ENCODE measurements around the gene ANKRD28.

ANKRD28 gene

DNA sequence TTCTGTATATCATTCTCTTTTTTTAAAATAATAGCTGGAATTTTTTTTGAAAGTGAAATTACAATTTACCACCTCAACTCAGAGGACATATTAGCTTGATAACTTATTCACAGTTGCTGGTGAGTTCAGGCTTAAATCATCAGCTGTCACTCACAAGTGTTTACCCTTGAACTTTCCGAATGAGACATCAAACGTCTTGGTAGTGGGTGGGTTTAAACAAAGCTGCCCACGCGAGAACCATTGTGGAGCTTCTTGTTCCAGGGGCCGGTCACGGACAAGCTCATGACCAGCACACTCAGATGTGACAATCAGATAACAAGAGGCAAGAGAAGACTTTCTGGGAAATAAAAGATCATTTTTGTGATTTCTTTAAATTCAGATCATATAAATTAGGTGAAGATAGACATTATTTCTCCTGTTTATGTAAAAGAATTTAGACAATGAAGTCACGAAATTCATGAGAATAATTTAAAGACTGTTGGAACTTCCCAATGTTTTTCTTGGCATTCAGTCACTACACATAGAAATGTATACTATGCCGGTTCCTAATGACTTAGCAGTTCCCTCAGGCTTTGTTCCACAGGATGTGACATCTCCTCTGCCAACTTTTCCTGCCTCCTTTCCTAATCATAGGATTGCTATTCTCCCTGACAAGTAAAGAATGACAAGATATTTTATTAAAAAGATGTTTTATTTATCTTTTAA lies 167.0 kb downstream of the ANKRD28 start:
- TF ChIP-seq, protein P1, sequence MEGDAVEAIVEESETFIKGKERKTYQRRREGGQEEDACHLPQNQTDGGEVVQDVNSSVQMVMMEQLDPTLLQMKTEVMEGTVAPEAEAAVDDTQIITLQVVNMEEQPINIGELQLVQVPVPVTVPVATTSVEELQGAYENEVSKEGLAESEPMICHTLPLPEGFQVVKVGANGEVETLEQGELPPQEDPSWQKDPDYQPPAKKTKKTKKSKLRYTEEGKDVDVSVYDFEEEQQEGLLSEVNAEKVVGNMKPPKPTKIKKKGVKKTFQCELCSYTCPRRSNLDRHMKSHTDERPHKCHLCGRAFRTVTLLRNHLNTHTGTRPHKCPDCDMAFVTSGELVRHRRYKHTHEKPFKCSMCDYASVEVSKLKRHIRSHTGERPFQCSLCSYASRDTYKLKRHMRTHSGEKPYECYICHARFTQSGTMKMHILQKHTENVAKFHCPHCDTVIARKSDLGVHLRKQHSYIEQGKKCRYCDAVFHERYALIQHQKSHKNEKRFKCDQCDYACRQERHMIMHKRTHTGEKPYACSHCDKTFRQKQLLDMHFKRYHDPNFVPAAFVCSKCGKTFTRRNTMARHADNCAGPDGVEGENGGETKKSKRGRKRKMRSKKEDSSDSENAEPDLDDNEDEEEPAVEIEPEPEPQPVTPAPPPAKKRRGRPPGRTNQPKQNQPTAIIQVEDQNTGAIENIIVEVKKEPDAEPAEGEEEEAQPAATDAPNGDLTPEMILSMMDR (IDR thresholded peaks at IDR 0.05; ENCODE audit: low read length), result no peak
- TF ChIP-seq EZH2 (IDR thresholded peaks at IDR 0.05; ENCODE audit: borderline replicate concordance, low read length), result no peak
- Histone ChIP-seq H3K4me2 (ENCODE audit: low read length) (peak overlapping the region; percentile 45), H3K27me3 (ENCODE audit: insufficient read depth, low read length) (no peaks in the 10 kb centered on the region), H3K9ac (ENCODE audit: low read length) (no peak overlapping the region), H3F3A (ENCODE audit: insufficient read depth, low read length) (no peaks in the 10 kb centered on the region), H3K9me2 (ENCODE audit: low read depth, low read length) (no peaks in the 10 kb centered on the region), H3K9me3 (ENCODE audit: low read length) (no peaks in the 10 kb centered on the region), H3K4me1 (ENCODE audit: insufficient read depth, low read length, severe bottlenecking) (peaks cover 7% of the 10 kb centered on the region), H4K20me1 (ENCODE audit: insufficient read depth, low read length) (no peaks in the 10 kb centered on the region), H3K36me3 (ENCODE audit: insufficient read depth, low read length) (no peaks in the 10 kb centered on the region), H2AFZ (ENCODE audit: low read length) (no peak overlapping the region), H3K79me2 (ENCODE audit: insufficient read depth, low read length) (no peaks in the 10 kb centered on the region), H3K4me3 (ENCODE audit: low read depth, low read length, poor library complexity, severe bottlenecking) (no peak overlapping the region), H3K27ac (ENCODE audit: low read depth, low read length, poor library complexity, severe bottlenecking) (no peak overlapping the region)

DNA sequence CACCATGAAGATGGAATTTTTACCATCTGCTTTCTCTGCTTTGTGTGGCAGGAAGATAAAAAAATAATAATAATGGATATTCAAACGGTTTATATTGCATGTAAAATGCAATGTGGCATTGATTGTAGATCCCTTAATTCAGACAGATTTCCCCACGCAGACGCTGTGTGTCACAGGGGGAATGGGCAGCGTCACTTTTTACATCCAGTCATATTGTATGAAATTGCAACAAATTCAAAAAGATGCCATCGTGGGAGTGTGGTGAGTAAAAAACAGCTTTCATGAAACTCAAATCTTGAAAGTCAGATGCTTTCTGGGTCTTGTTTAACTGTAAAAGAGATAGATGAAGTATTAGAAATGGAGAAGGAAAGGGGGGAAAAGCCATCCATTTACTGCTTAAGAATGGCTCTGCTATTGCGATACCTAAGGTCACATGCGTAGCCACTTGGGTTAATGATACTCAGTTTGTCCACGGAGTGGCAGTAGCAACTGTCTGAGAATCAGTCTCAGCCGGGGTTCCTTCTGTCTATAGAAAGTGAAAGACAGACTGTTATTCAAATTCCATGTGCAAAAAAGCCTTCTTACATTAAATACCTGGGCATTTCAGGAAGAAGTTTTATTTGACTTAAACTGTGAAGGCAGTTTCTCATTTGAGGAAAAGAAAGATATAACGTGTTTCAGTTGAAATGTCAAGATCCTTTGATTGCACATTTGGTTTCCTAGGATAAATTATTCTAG lies 167.8 kb downstream of the ANKRD28 start:
- Histone ChIP-seq H3K27ac (ENCODE audit: low read depth, low read length, poor library complexity, severe bottlenecking) (no peak overlapping the region), H3K9me2 (ENCODE audit: low read depth, low read length) (no peaks in the 10 kb centered on the region), H2AFZ (ENCODE audit: low read length) (no peak overlapping the region)

DNA sequence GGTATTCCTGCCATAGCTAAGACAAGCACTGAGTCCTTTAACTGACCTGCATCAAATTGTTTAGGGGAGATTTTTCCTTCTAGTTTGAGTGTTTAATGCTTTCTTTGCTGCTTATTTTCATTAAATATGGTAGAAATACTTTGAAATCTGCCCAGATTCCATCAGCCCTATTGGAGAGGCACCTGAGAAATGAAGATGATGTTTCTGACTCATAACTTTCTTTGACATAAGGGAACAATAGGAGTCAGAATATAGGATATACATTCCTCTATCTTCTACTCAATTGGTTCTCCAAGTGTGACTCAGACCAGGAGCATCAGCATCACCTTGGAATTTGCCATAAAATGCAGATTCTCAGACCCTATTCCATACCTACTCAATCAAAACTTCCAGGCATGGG lies 168.8 kb downstream of the ANKRD28 start:
- no peak overlapping the region for H3K4me3 ChIP-seq (ENCODE audit: low read depth, low read length, poor library complexity, severe bottlenecking)
- no peak overlapping the region for H2AFZ ChIP-seq (ENCODE audit: low read length)
- TF ChIP-seq, protein P1 (IDR thresholded peaks at IDR 0.05; ENCODE audit: low read length), result no peak
- no peak for TF ChIP-seq EZH2 (IDR thresholded peaks at IDR 0.05; ENCODE audit: borderline replicate concordance, low read length)
- H3K79me2 ChIP-seq (ENCODE audit: insufficient read depth, low read length), result no peaks in the 10 kb centered on the region
- H3K27me3 ChIP-seq (ENCODE audit: insufficient read depth, low read length), result 0 out of 2 replicates have a peak, but pooled peaks cover 4% of the 10 kb centered on the region
- peaks cover 6% of the 10 kb centered on the region for H3K4me1 ChIP-seq (ENCODE audit: insufficient read depth, low read length, severe bottlenecking)
- H3K36me3 ChIP-seq (ENCODE audit: insufficient read depth, low read length), result no peaks in the 10 kb centered on the region
- H3K4me2 ChIP-seq (ENCODE audit: low read length), result no peak overlapping the region
- H3F3A ChIP-seq (ENCODE audit: insufficient read depth, low read length), result no peaks in the 10 kb centered on the region
- no peak overlapping the region for H3K9ac ChIP-seq (ENCODE audit: low read length)
- H3K9me2 ChIP-seq (ENCODE audit: low read depth, low read length), result no peaks in the 10 kb centered on the region
- H4K20me1 ChIP-seq (ENCODE audit: insufficient read depth, low read length), result no peaks in the 10 kb centered on the region
- H3K27ac ChIP-seq (ENCODE audit: low read depth, low read length, poor library complexity, severe bottlenecking), result no peak overlapping the region
- no peaks in the 10 kb centered on the region for H3K9me3 ChIP-seq (ENCODE audit: low read length)

More for the DNA sequence above, 167.8 kb downstream of the ANKRD28 start:
- Histone ChIP-seq H3K79me2 (ENCODE audit: insufficient read depth, low read length) (no peaks in the 10 kb centered on the region), H4K20me1 (ENCODE audit: insufficient read depth, low read length) (no peaks in the 10 kb centered on the region), H3K27me3 (ENCODE audit: insufficient read depth, low read length) (no peaks in the 10 kb centered on the region), H3K9me3 (ENCODE audit: low read length) (no peaks in the 10 kb centered on the region), H3K9ac (ENCODE audit: low read length) (no peak overlapping the region), H3K4me3 (ENCODE audit: low read depth, low read length, poor library complexity, severe bottlenecking) (no peak overlapping the region), H3K36me3 (ENCODE audit: insufficient read depth, low read length) (no peaks in the 10 kb centered on the region), H3F3A (ENCODE audit: insufficient read depth, low read length) (no peaks in the 10 kb centered on the region), H3K4me1 (ENCODE audit: insufficient read depth, low read length, severe bottlenecking) (peaks cover 6% of the 10 kb centered on the region), H3K4me2 (ENCODE audit: low read length) (peak overlapping the region; percentile 45)
- TF ChIP-seq EZH2 (IDR thresholded peaks at IDR 0.05; ENCODE audit: borderline replicate concordance, low read length), result no peak
- TF ChIP-seq, protein P1 (IDR thresholded peaks at IDR 0.05; ENCODE audit: low read length), result peak; percentile 77; the same call in 1 of the 2 replicates
